Stimulated activated CD8-positive, alpha-beta memory T cell treated with anti-CD3 and anti-CD28 coated beads, Interleukin-4, amount 100 ng/mL, for 48 hours (primary cell): ENCODE results near the gene ZDHHC11B.

Source experiments
- DNase-seq: peaks from one replicate; pipeline ENCODE4 v3.0.0-alpha.2; 2020

ZDHHC11B gene

GRCh38 chr5:670396-671270 lies 113.9 kb downstream of the ZDHHC11B start:
- DNase-seq: no peak

- no peak for DNase-seq
Measured at GRCh38 chr5:669842-670395, 114.6 kb downstream of the ZDHHC11B start.

- DNase-seq: peak; percentile 73
Measured at GRCh38 chr5:669111-669841, 115.3 kb downstream of the ZDHHC11B start.

- DNase-seq: no peak
Measured at GRCh38 chr5:668283-668995, 116.1 kb downstream of the ZDHHC11B start.

- DNase-seq: no peak
Measured at GRCh38 chr5:666816-667498, 117.6 kb downstream of the ZDHHC11B start.

- DNase-seq: no peak
Measured at GRCh38 chr5:665956-666711, 118.4 kb downstream of the ZDHHC11B start.

GRCh38 chr5:665541-665955 lies 119.0 kb downstream of the ZDHHC11B start:
- no peak for DNase-seq

GRCh38 chr5:664994-665360 lies 119.6 kb downstream of the ZDHHC11B start:
- no peak for DNase-seq

GRCh38 chr5:664343-664993 lies 120.1 kb downstream of the ZDHHC11B start:
- no peak for DNase-seq

GRCh38 chr5:663436-664342 lies 120.8 kb downstream of the ZDHHC11B start:
- no peak for DNase-seq

- no peak for DNase-seq
Measured at GRCh38 chr5:662751-663435, 121.6 kb downstream of the ZDHHC11B start.

GRCh38 chr5:661891-662750 lies 122.4 kb downstream of the ZDHHC11B start:
- DNase-seq: no peak

GRCh38 chr5:660491-661030 lies 124.0 kb downstream of the ZDHHC11B start:
- DNase-seq: no peak
